Activated CD8-positive, alpha-beta memory T cell treated with anti-CD3 and anti-CD28 coated beads, Interleukin-2, amount 50 U/mL, for 24 hours (primary cell): Measurements from ENCODE around the gene CACNA1C.
"Not testable (repeated sequence)": the region's sequence is repeated elsewhere in the genome, so short reads cannot be mapped to it uniquely, and the experiment has no call there.

Experiments used
- DNase-seq: peaks from one replicate; pipeline ENCODE4 v3.0.0-alpha.2; 2020; ENCODE audit errors: extremely low read depth

Gene CACNA1C

DNA sequence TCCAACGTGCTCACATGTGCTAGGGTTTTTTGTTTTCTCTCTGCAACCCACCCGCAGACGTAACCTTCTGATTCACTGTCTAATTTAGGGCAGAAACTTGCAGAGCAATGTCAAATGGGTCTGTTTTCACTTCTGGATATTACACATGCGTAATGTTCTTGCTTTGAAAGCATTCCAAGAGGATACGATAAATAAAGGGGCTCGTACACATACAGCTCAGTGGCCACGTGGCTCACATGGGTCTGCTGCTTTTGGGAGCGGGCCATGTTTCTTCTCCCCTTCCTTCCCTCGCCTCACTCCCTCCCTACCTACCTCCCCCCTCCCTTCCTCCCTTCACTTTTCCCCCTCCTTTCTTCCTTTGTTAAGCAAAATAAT is 23.4 kb downstream of the CACNA1C start:
- DNase-seq = no peak

DNA sequence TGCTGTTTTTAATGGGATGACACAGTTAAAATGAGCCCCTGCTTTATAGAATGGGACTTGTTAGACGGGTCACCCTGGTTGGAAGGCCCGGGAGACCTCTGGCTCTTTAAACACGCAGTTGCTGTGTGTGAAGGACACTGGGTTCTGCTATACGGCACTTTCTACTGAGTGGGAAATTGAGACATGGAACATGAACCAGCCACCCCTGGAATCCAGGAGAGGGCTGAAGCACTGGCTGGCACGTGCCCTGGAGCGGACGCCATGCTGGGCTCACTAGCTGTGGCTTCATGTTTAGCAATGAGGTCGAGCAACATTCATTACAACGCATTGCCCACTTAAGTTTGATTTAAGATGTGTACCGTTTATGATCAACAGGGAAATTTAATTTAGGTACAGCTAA is 23.9 kb downstream of the CACNA1C start:
- DNase-seq = no peak

- DNase-seq = no peak
These were observed 27.8 kb downstream of the CACNA1C start for GRCh38 chr12:2080604-2081003.

DNA sequence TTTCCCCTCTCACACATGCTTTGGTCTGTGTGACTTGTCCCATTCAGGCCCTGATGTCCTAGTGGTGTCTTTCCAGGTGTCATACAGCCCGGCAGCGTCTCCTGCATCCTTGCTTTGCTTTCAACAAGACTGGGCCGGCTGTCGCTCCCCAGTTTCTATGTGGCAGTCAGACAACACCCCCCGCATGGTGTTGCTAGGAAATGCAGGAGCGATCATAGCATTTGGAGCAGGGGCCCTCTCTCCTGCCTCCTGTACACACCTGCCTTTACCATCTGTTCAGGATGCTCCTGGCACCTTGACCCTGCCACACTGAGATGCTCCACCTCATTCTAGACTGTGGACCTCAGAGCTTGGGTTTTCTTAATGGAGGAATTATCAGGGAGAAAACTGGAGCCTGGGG is 29.5 kb downstream of the CACNA1C start:
- DNase-seq = no peak

- DNase-seq = no peak
These were observed 30.2 kb downstream of the CACNA1C start for GRCh38 chr12:2083008-2083407.

DNA sequence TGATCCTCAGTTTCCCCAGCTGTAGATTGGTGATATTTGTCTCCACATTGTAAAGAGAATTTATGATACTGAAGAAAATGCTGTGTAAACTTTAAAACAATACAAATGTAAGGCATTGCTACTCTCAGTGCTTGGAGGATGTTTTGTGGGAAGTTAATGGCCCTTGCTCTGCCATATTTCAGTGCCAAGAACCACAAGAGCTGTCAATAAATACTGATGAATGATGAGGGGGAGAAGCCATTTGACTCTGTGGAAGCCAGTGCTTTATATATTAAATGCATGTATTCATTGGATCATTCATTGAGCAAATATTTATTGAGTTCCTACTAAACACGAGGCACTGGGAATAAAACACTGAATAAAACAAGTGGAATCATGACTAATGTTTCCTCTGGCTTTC is 30.8 kb downstream of the CACNA1C start:
- DNase-seq = no peak

- DNase-seq = no peak
These were observed 31.9 kb downstream of the CACNA1C start for GRCh38 chr12:2084553-2085296.

DNA sequence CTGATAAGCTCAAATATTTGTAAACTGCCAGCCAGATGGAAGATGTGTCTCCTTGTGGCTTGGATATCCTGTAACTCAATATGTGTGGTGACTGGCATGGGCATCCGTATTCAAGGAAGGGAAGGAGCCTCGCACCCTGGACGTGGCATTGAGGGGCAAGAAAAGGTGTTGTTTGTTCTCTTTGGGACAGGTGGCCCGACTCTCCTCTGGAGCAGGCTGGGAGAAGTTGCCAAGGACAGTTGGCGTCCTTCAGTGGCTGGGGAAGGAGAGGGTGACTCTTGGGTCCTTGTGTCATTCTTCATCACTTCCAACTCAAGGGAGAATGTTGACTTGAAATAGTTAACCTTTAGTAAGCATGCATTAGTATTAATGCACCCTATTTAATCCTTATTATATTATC is 39.6 kb downstream of the CACNA1C start:
- DNase-seq = no peak

DNA sequence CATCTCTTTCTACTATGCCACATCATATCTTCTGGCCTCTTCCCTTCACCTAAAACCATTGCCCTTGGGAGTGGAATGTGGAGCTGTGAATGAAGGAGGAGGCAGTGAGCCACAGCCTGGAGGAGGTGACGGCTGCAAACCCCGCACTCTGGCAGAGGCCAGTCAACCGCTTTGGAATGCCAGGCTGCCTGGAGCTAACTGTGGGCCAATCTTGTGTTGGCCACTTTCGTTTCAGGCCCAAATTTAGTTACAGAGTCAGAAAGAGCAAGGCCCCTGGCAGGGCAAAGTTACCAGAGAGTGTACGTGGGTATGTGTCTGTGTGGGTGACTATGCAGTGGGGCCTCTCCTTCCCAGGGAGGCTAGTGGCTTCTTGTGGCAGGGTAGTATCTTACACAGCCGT is 40.1 kb downstream of the CACNA1C start:
- DNase-seq = no peak

GRCh38 chr12:2094597-2094996 is 41.8 kb downstream of the CACNA1C start:
- no peak for DNase-seq

DNA sequence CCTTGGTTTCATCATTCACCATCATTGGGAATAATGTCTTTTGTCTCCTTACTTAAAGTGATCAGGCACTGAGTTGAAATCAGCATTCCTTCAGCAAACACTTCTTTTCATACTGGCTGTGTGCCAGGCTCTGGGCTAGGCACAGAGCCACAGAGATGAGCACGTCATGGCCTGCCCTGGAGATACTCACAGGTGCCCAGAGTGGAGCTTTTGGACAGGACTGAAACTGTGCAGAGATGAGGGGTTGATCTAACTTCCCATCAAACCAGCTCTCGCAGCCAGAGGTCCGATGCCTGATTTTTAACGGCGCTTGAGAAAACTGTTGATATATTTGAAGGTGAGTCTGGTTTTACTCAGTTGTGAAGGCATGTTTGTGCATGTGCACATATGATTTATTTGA is 43.1 kb downstream of the CACNA1C start:
- DNase-seq = no peak

DNA sequence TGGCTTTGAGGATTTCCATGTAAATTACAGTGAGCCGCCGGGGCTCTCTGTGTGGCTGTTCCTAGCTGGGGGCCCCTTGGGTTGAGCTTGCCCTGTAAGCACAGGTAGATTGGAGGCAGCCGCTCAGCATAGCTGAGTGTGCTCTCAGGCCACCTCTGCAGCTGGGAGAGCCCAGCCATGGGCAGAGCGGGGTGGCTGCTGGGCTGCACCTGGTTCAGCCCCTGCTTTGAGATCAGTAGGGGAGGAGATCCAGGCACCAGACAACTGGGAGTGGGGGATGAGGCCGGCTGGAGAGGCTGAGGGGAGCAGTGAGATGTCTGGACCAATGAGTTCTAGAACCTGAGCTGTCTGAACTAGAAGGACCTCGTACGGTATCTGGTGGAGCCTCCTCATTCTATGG is 44.8 kb downstream of the CACNA1C start:
- DNase-seq = no peak

GRCh38 chr12:2098852-2099251 is 46.1 kb downstream of the CACNA1C start:
- DNase-seq = no peak

- DNase-seq = no peak
These were observed 46.8 kb downstream of the CACNA1C start for GRCh38 chr12:2099595-2099994.

- no peak for DNase-seq
These were observed 48.6 kb downstream of the CACNA1C start for GRCh38 chr12:2101359-2101758.

DNA sequence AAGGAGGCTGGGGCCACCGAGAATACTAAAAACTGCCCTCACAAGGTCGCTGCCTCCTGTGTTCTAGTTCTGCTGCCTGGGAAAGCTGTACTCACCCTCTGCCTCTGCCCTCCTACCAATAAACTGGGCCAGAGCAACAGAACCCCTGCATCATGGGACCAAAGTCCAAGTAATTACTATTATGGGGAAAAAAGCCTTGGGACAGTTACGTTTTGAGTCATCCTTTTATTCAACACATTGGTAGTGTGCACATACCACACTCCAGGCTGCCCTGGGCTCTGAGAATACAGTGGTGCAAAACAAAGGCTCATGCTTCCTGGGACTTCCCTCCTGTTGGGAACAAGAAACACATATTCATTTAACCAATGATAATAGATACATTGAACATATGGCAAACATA is 49.0 kb downstream of the CACNA1C start:
- DNase-seq = no peak

DNA sequence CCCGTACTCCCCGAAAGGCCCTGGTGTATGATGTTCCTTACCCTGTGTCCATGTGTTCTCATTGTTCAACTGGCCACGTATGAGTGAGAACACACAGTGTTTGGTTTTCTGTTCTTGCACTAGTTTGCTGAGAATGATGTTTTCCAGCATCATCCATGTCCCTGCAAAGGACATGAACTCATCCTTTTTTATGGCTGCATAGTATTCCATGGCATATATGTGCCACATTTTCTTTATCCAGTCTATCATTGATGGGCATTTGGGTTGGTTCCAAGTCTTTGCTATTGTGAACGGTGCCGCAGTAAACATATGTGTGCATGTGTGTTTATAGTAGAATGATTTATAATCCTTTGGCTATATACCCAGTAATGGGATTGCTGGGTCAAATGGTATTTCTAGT is 49.9 kb downstream of the CACNA1C start:
- not testable (repeated sequence) for DNase-seq

GRCh38 chr12:2105387-2105786 is 52.6 kb downstream of the CACNA1C start:
- not testable (repeated sequence) for DNase-seq

GRCh38 chr12:2108166-2108565 is 55.4 kb downstream of the CACNA1C start:
- no peak for DNase-seq

GRCh38 chr12:2108975-2109671 is 56.3 kb downstream of the CACNA1C start:
- DNase-seq = no peak

GRCh38 chr12:2110127-2110526 is 57.3 kb downstream of the CACNA1C start:
- no peak for DNase-seq

- no peak for DNase-seq
These were observed 58.2 kb downstream of the CACNA1C start for GRCh38 chr12:2110849-2111566.

GRCh38 chr12:2111826-2112225 is 59.0 kb downstream of the CACNA1C start:
- no peak for DNase-seq
